Kidney (tissue), 14 donors: ENCODE data around the gene ACTA1. TPM values are rescaled to one million over a fixed set of nuclear protein-coding genes. Genes with fewer than 3 reads are reported as not detected.
A peak's percentile ranks its signal among the peaks of the same experiment; 100 is the strongest.

Experiments used
- DNase-seq, 5 donors: peaks; one replicate each; pipeline ENCODE4 v3.0.0-alpha.2; 2013 to 2020
- FAIRE-seq: peaks from 2 replicates; lab custom pipeline; 2012; peaks lifted over from hg19 to GRCh38; lab: Jason Lieb, UNC
- H3K27ac ChIP-seq, 2 donors: one replicate each; pipeline ENCODE4 v1.7.0; 2013; ENCODE audit warnings: low read depth in 2 of 2, low read length in 2 of 2, inconsistent platforms in 1 of 2
- H3K27me3 ChIP-seq: one replicate; pipeline ENCODE4 v1.7.1; 2013; ENCODE audit warnings: low read length, inconsistent platforms; ENCODE audit not compliant: control insufficient read depth, insufficient read depth
- H3K36me3 ChIP-seq, 3 donors: one replicate each; pipeline versions ENCODE4 v1.7.0 to v1.7.1; 2013; ENCODE audit warnings: low read length in 3 of 3, control low read depth in 1 of 3, inconsistent platforms in 1 of 3; ENCODE audit not compliant: insufficient read depth in 3 of 3, control insufficient read depth in 2 of 3
- H3K4me1 ChIP-seq, 3 donors: one replicate each; pipeline versions ENCODE4 v1.7.0 to v1.7.1; 2013; ENCODE audit warnings: low read length in 3 of 3, inconsistent platforms in 1 of 3, low read depth in 1 of 3; ENCODE audit not compliant: control insufficient read depth in 2 of 3, insufficient read depth in 2 of 3
- H3K4me3 ChIP-seq, 3 donors: one replicate each; pipeline versions ENCODE4 v1.7.0 to v1.8.1; 2013; ENCODE audit warnings: low read length in 3 of 3, control low read depth in 1 of 3, inconsistent platforms in 1 of 3
- H3K9ac ChIP-seq, 3 donors: one replicate each; pipeline versions ENCODE4 v1.7.0 to v1.7.1; 2013; ENCODE audit warnings: low read length in 3 of 3, control low read depth in 1 of 3, inconsistent platforms in 1 of 3
- H3K9me3 ChIP-seq, 3 donors: one replicate each; pipeline versions ENCODE4 v1.7.0 to v1.7.1; 2013; ENCODE audit warnings: low read length in 3 of 3, control low read depth in 1 of 3, inconsistent platforms in 1 of 3; ENCODE audit not compliant: control insufficient read depth in 2 of 3, insufficient read depth in 1 of 3
- CTCF ChIP-seq: IDR thresholded peaks from 3 replicates; pipeline ENCODE4 v1.5.1; 2012; ENCODE audit warnings: mild to moderate bottlenecking, moderate library complexity, borderline replicate concordance; ENCODE audit not compliant: insufficient read depth; ENCODE audit errors: extremely low read depth
- intact Hi-C: fragments of 100-400 bp; cut with DNase I; formaldehyde crosslinking; loops from one replicate; pipeline ENCODE4 v1.11.1; 2022
- polyA plus RNA-seq: library from polyadenylated mRNA; stranded (reverse); fragments of 350-450 nt; fragmentation: Illumina TruSeq; extraction: RNeasy Lipid Tissue Mini Kit (QIAGEN cat#74804); gene quantifications from one replicate; pipeline ENCODE4 v1.2.3, GENCODE V29; 2014; ENCODE audit warnings: low read depth, low replicate concordance; ENCODE audit not compliant: insufficient read depth
- total RNA-seq: library from RNA; stranded (reverse); fragmentation: NEBNext Ultra II Directional; extraction: Animal tissue kit (Norgen Biotek cat#: 25700); gene quantifications from one replicate; pipeline ENCODE4 v1.2.1, GENCODE V29; 2021
- donor health status: control.
- donor health status: control.
- donor health status: control.
- donor health status: control.
- donor health status: control.
- donor health status: DM: yes; HTN: yes; CAD: no.
- donor health status: Normal renal cell carcinoma (clear cell type).

ACTA1 gene
- total and polyA plus RNA-seq, 2 donors from 2014 or later: 1.2 TPM; not detected in 1

- intact Hi-C loops: no loop called here
- Histone ChIP-seq H3K9me3 (no peaks in the 10 kb centered on the region), H3K4me3 (no peak overlapping the region), H3K27me3 (no peaks in the 10 kb centered on the region), H3K9ac (no peak overlapping the region), H3K36me3 (peaks cover 4 to 60% (median 28%) of the 10 kb centered on the region in 3 donors), H3K27ac (no peak overlapping the region), H3K4me1 (no peaks in the 10 kb centered on the region)
- no peak for TF ChIP-seq CTCF
- no peak for DNase-seq
- no peak for FAIRE-seq
Observed at GRCh38 chr1:229464672-229465071, 30.8 kb upstream of the ACTA1 start.

DNA sequence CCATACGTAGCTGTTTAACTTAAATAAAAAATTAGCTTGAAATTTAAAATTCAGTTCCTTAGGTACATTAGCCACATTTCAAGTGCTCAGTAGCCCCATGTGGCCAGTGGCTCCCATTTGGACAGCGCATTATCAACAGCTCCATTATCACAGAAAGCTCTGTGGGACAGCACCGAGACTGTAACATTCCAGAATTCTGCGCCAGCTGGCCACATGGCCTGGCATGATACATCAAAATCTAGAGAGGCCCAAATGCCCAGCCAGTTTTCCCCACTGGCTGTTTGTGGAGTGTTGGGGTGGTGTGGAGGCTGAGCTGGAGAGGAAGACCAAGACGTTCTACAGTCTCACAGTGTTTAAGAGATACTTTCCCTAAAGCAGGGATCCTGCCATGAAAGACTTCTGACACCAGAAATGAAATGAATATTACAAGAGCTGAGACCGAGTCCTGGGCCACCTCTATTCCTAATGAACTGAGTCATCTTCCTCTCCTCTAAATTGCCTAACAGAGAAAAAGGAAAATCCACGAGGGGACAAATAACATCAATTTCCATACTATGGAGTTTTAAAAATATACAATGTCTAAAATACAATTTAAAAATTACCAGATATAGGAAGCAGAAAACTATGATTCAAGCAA, 27.3 kb upstream of the ACTA1 start:
- peaks cover 11 to 74% (median 24%) of the 10 kb centered on the region in 3 donors for H3K36me3 ChIP-seq
- H3K9ac ChIP-seq: no peak overlapping the region
- FAIRE-seq: no peak

DNA sequence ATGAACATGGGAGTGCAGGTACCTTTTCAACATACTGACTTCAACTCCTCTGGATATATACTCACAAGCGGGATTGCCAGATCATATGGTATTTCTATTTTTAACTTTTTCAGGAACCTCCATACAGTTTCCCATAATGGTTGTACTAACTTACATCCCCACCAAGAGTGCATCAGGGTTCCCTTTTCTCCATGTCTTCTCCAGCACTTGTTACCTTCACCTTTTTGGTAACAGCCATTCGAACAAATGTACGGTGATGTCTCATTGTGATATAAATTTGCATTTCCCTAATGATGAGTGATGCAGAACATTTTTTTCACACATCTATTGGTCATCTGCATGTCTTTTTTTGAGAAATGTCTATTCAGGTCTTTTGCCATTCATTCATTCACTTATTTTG, 25.9 kb upstream of the ACTA1 start:
- TF ChIP-seq CTCF: no peak
- Histone ChIP-seq H3K9me3 (no peaks in the 10 kb centered on the region), H3K27ac (no peak overlapping the region), H3K36me3 (peaks cover 11 to 66% (median 25%) of the 10 kb centered on the region in 3 donors), H3K4me1 (no peaks in the 10 kb centered on the region), H3K9ac (no peak overlapping the region), H3K4me3 (no peak overlapping the region), H3K27me3 (no peaks in the 10 kb centered on the region)
- DNase-seq (no peak), FAIRE-seq (no peak)
- intact Hi-C loops: no loop called here

More for the DNA sequence above, 27.3 kb upstream of the ACTA1 start:
- no peak for DNase-seq
- H3K27ac ChIP-seq: no peak overlapping the region
- H3K4me1 ChIP-seq: no peaks in the 10 kb centered on the region
- H3K4me3 ChIP-seq: no peak overlapping the region
- no peaks in the 10 kb centered on the region for H3K27me3 ChIP-seq
- intact Hi-C loops: no loop called here
- H3K9me3 ChIP-seq: no peaks in the 10 kb centered on the region
- no peak for TF ChIP-seq CTCF

- Histone ChIP-seq H3K27me3 (no peaks in the 10 kb centered on the region), H3K27ac (no peak overlapping the region), H3K4me1 (no peaks in the 10 kb centered on the region), H3K36me3 (peaks cover 11 to 47% (median 12%) of the 10 kb centered on the region in 3 donors), H3K4me3 (no peak overlapping the region), H3K9me3 (no peaks in the 10 kb centered on the region), H3K9ac (no peak overlapping the region)
- no peak for DNase-seq
- no peak for TF ChIP-seq CTCF
- intact Hi-C loops: no loop called here
- peak; percentile 49 for FAIRE-seq
Observed at GRCh38 chr1:229457436-229457835, 23.5 kb upstream of the ACTA1 start.
